Suprapubic skin (tissue), 4 donors: ENCODE results near the gene SCUBE1. TPM values are rescaled to one million over a fixed set of nuclear protein-coding genes. Genes with fewer than 3 reads are reported as not detected.

Experiments used
- DNase-seq, 2 donors: peaks; one replicate each; pipeline ENCODE4 v3.0.0-alpha.2; 2019; ENCODE audit warnings: low spot score in 2 of 2
- H3K27ac ChIP-seq: fragments of 200-600 bp; sonication (generic); one replicate; pipeline ENCODE4 v1.5.1; 2019
- H3K27me3 ChIP-seq: fragments of 200-600 bp; sonication (generic); one replicate; pipeline ENCODE4 v1.5.1; 2019
- H3K36me3 ChIP-seq: fragments of 200-600 bp; sonication (generic); one replicate; pipeline ENCODE4 v1.5.1; 2019
- H3K4me1 ChIP-seq: fragments of 200-600 bp; sonication (generic); one replicate; pipeline ENCODE4 v1.5.1; 2019
- H3K4me3 ChIP-seq: fragments of 200-600 bp; sonication (generic); one replicate; pipeline ENCODE4 v1.5.1; 2019; ENCODE audit warnings: mild to moderate bottlenecking
- H3K9me3 ChIP-seq: fragments of 200-600 bp; sonication (generic); one replicate; pipeline ENCODE4 v1.5.1; 2019
- EP300 ChIP-seq: sonication (generic); formaldehyde crosslinking; IDR thresholded peaks from one replicate; pipeline ENCODE4 v1.6.1; 2017; ENCODE audit warnings: antibody characterized with exemption
- POLR2A ChIP-seq, 2 donors: fragments of 450-650 bp; IDR thresholded peaks; one replicate each; pipeline ENCODE4 v1.6.1; 2017; ENCODE audit warnings: antibody characterized with exemption in 2 of 2, mild to moderate bottlenecking in 2 of 2, moderate library complexity in 2 of 2
- POLR2AphosphoS5 ChIP-seq, 3 donors: sonication (generic); formaldehyde crosslinking; IDR thresholded peaks; one replicate each; pipeline ENCODE4 v1.6.1; 2017; ENCODE audit warnings: antibody characterized with exemption in 3 of 3
- WGBS: methylation state at CpG from one replicate; pipeline ENCODE4 v1.1.5; 2018; 5-methylcytosine and 5-hydroxymethylcytosine counted together
- total RNA-seq, 4 donors: library from RNA; depleted of rRNA; stranded (reverse); fragments of >200 nt; gene quantifications; one replicate each; pipeline ENCODE4 v1.1.0, GENCODE V29; 2016
- TF ChIP-seq, protein P1 (sequence below), 2 donors: fragments of 200-600 bp in 1 of 2; fragments of 450-650 bp in 1 of 2; sonication (generic) in 1 of 2; IDR thresholded peaks; one replicate each; pipeline ENCODE4 v1.5.1; 2016 to 2019; ENCODE audit warnings: antibody characterized with exemption in 2 of 2, mild to moderate bottlenecking in 1 of 2, moderate library complexity in 1 of 2

SCUBE1 gene
- total RNA-seq, 4 donors from 2014 or later: 0.47 to 1.1 (median 0.78) TPM

- WGBS: 91% methylated on average over 18 of the region's 19 CpGs
- H3K4me1 ChIP-seq: peaks cover 37% of the 10 kb centered on the region
- TF ChIP-seq, protein P1, sequence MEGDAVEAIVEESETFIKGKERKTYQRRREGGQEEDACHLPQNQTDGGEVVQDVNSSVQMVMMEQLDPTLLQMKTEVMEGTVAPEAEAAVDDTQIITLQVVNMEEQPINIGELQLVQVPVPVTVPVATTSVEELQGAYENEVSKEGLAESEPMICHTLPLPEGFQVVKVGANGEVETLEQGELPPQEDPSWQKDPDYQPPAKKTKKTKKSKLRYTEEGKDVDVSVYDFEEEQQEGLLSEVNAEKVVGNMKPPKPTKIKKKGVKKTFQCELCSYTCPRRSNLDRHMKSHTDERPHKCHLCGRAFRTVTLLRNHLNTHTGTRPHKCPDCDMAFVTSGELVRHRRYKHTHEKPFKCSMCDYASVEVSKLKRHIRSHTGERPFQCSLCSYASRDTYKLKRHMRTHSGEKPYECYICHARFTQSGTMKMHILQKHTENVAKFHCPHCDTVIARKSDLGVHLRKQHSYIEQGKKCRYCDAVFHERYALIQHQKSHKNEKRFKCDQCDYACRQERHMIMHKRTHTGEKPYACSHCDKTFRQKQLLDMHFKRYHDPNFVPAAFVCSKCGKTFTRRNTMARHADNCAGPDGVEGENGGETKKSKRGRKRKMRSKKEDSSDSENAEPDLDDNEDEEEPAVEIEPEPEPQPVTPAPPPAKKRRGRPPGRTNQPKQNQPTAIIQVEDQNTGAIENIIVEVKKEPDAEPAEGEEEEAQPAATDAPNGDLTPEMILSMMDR (IDR thresholded peaks at IDR 0.05): no peak
- TF ChIP-seq POLR2AphosphoS5 (IDR thresholded peaks at IDR 0.05): no peak
- no peak for TF ChIP-seq EP300
- TF ChIP-seq POLR2A (IDR thresholded peaks at IDR 0.05): no peak
- H3K27me3 ChIP-seq: no peaks in the 10 kb centered on the region
- no peaks in the 10 kb centered on the region for H3K9me3 ChIP-seq
- peaks cover 52% of the 10 kb centered on the region for H3K36me3 ChIP-seq
- H3K4me3 ChIP-seq: no peak overlapping the region
- DNase-seq: no peak
- no peak overlapping the region for H3K27ac ChIP-seq
Measured at GRCh38 chr22:43167001-43167589, 176.1 kb downstream of the SCUBE1 start.

- no peak overlapping the region for H3K4me3 ChIP-seq
- DNase-seq: no peak
- H3K36me3 ChIP-seq: peaks cover 51% of the 10 kb centered on the region
- WGBS: 88% methylated on average over 22 of the region's 23 CpGs
- H3K27ac ChIP-seq: no peak overlapping the region
- peaks cover 30% of the 10 kb centered on the region for H3K4me1 ChIP-seq
- H3K9me3 ChIP-seq: no peaks in the 10 kb centered on the region
- TF ChIP-seq, protein P1 (IDR thresholded peaks at IDR 0.05): no peak
- TF ChIP-seq POLR2AphosphoS5 (IDR thresholded peaks at IDR 0.05) (no peak), POLR2A (IDR thresholded peaks at IDR 0.05) (no peak), EP300 (no peak)
- H3K27me3 ChIP-seq: no peaks in the 10 kb centered on the region
Measured at GRCh38 chr22:43166132-43166930, 176.8 kb downstream of the SCUBE1 start.

GRCh38 chr22:43164636-43165035 lies 178.5 kb downstream of the SCUBE1 start:
- WGBS: 28% methylated on average over 16 of the region's 16 CpGs
- TF ChIP-seq POLR2A (IDR thresholded peaks at IDR 0.05) (no peak), POLR2AphosphoS5 (IDR thresholded peaks at IDR 0.05) (no peak), EP300 (no peak)
- TF ChIP-seq, protein P1 (IDR thresholded peaks at IDR 0.05): no peak
- Histone ChIP-seq H3K4me1 (peaks cover 38% of the 10 kb centered on the region), H3K9me3 (no peaks in the 10 kb centered on the region), H3K36me3 (peaks cover 52% of the 10 kb centered on the region), H3K27me3 (no peaks in the 10 kb centered on the region), H3K27ac (peak overlapping the region; percentile 12), H3K4me3 (no peak overlapping the region)
- no peak for DNase-seq

GRCh38 chr22:43163241-43163795 lies 179.9 kb downstream of the SCUBE1 start:
- DNase-seq: no peak
- Histone ChIP-seq H3K4me1 (peaks cover 47% of the 10 kb centered on the region), H3K4me3 (no peak overlapping the region), H3K27me3 (no peaks in the 10 kb centered on the region), H3K27ac (peak overlapping the region; percentile 65), H3K36me3 (peaks cover 47% of the 10 kb centered on the region), H3K9me3 (no peaks in the 10 kb centered on the region)
- 33% methylated on average over 1 of the region's 18 CpGs for WGBS
- TF ChIP-seq EP300 (no peak), POLR2AphosphoS5 (IDR thresholded peaks at IDR 0.05) (no peak), POLR2A (IDR thresholded peaks at IDR 0.05) (no peak)
- TF ChIP-seq, protein P1 (IDR thresholded peaks at IDR 0.05): no peak
